GM12865 (cell line): ENCODE data around the gene MRPS18C.

ENCODE experiments used
- DNase-seq: peaks from one replicate; pipeline ENCODE4 v3.0.0; 2010; ENCODE audit warnings: low read depth
- H3K4me3 ChIP-seq: 2 replicates; pipeline ENCODE4 v1.5.1; 2011; ENCODE audit warnings: mild to moderate bottlenecking, low read depth, low read length, control low read depth
- TF ChIP-seq, protein P1 (sequence below): IDR thresholded peaks from 2 replicates; pipeline ENCODE4 v1.5.1; 2011; ENCODE audit warnings: low read length, control low read depth, low read depth, inconsistent platforms; ENCODE audit not compliant: insufficient read depth; ENCODE audit errors: missing control alignments

The MRPS18C gene

DNA sequence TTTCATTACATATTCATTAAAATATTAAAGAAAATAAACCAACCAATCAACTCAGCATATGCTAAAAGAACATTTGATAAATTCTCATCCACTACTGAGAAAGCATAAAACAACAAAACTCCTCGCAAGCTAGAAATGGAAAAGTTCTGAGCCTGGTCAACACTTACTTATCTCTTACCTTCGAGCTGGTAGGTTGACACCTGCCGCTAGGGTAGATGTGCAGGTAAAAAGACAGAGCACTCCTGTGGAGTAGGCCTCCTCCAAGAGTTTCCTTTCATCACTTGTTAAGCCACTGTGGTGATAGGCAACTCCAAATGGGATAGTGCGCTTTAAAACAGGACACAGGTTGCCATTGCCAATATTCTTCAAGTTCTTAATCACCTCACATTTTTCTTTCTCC is 19.2 kb upstream of the MRPS18C start:
- TF ChIP-seq, protein P1, sequence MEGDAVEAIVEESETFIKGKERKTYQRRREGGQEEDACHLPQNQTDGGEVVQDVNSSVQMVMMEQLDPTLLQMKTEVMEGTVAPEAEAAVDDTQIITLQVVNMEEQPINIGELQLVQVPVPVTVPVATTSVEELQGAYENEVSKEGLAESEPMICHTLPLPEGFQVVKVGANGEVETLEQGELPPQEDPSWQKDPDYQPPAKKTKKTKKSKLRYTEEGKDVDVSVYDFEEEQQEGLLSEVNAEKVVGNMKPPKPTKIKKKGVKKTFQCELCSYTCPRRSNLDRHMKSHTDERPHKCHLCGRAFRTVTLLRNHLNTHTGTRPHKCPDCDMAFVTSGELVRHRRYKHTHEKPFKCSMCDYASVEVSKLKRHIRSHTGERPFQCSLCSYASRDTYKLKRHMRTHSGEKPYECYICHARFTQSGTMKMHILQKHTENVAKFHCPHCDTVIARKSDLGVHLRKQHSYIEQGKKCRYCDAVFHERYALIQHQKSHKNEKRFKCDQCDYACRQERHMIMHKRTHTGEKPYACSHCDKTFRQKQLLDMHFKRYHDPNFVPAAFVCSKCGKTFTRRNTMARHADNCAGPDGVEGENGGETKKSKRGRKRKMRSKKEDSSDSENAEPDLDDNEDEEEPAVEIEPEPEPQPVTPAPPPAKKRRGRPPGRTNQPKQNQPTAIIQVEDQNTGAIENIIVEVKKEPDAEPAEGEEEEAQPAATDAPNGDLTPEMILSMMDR, result no peak
- no peak overlapping the region for H3K4me3 ChIP-seq
- DNase-seq, result no peak

DNA sequence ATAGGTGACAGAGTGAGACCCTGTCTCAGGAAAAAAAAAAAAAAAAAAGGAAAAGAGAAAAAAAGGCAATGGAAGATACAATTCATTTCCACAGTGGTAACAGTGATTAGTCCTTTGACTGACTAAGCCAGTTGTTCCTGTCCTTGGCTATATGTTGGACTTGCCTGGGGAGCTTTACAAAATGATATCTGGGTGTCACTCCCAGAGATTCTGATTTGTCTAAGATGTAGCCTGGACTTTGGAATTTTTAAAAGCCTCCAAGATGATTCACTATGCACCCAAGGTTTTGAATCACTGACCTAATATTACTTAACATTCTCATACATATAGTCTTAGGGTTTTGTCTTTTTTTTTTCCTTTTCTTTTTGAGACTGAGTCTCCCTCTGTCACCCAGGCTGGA is 17.1 kb upstream of the MRPS18C start:
- H3K4me3 ChIP-seq, result no peak overlapping the region
- TF ChIP-seq, protein P1, result no peak

DNA sequence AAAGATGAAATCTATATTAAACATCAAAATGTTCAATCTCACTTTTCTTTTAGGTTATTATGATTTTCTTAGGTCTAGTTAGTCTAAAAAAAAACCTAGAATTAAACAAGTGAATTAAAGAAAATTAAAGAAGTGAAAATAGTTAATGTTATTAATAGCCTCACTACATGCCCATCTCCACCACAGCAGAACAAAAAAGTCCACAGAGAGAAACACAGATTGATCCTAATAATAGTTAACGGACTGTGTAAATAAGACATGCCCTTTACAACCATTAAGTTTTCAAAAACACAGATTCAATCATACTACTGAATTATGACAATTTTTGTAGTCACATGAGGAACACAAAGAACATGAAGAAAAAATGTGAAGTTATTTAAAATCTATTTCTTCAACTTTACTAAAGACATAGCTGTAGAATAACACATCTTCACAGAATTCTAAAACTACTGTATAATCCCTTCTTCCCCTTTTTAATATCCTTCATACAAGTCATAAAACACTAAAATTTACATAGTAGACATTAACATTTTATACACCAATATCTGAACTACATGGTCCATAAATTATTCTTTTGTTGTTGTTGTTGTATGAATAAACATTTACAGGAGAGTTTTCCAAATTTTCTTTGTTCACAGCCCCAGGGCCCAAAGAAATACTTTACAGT is 15.6 kb upstream of the MRPS18C start:
- TF ChIP-seq, protein P1, result no peak
- H3K4me3 ChIP-seq, result no peak overlapping the region
- no peak for DNase-seq

More for the DNA sequence above, 17.1 kb upstream of the MRPS18C start:
- no peak for DNase-seq

DNA sequence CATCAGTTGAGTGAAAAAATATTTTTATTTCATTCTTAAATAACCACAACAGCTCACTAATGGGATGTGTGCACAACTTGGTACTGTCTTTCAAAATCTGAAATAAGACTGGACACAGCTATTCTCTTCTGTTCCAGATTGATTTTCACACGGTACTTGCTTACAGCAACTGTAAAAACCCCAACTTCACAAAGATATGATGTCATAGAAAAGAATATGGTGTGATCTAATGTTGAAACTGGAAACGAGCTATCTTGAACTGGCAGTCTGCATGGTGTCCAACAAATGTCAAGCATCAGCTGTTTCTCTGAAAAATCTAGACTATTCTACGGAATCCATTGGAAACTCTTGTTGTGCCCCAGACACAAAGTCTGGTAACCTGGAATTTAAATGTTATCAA is 15.0 kb upstream of the MRPS18C start:
- no peak for DNase-seq
- H3K4me3 ChIP-seq, result no peak overlapping the region
- TF ChIP-seq, protein P1, result no peak

DNA sequence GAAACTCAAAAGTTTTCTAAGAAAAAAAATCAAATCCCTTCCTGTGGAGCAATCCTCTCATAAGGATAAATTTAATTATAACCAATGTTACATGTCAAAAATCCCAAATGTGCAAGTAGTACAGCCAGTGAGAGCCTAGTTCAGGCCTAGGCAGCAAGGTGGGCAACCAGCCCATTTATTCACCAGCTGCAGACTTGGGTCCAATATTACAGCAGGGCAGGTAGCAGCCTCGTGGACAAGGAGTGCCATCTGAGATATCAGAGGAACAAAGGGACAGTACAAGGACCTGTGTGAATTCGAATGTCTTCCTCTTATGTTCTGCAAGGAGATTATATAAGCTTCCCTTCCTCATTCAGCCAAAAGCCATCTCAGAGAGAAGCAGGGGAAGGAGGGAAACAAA is 6.8 kb upstream of the MRPS18C start:
- TF ChIP-seq, protein P1, result no peak
- H3K4me3 ChIP-seq, result no peak overlapping the region
- DNase-seq, result no peak

DNA sequence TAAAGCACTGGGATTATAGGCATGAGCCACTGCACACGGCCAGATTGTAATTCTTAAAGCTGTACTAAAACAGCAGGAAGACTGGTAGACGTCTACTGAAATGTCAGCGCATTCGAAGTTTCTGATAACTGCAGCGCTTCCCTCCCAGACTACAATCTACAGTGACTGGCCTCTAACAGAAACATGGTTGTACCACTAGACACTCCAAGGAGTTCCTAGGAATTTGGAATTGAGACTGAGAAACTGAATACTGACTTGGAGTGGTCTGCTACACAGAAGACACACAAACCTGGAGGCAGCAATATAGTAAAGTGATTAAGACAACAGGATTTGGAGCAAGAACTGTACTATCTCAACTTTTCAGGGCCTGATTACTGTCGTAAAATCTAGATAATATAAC is 1.2 kb upstream of the MRPS18C start:
- H3K4me3 ChIP-seq, result peak overlapping the region; percentile 86
- DNase-seq, result no peak
- TF ChIP-seq, protein P1, result no peak

DNA sequence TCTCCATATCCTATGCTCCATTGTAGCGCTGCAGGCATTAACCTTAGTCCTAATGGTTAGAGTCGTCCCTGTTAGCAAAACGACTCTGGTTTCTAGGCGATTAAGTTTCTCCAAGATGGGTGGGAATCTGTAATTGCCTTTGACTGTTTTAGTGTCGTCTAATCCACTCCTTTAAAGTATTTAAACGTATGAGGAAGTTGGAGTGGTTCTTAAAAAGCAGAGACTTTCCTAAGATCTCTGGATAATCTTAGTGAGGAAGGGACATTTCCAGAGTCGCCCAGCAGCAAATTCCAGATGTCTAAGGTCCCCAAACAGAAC is 285 bp downstream of the MRPS18C start:
- DNase-seq, result no peak
- H3K4me3 ChIP-seq, result peak overlapping the region; percentile 86
- TF ChIP-seq, protein P1, result no peak
